Prostate gland (tissue), 2 donors: Measurements from ENCODE around the gene MCM7.

Experiments used
- POLR2A ChIP-seq: fragments of 450-650 bp; IDR thresholded peaks from one replicate; pipeline ENCODE4 v1.6.1; 2016; ENCODE audit warnings: antibody characterized with exemption, mild to moderate bottlenecking
- POLR2AphosphoS5 ChIP-seq: sonication (generic); formaldehyde crosslinking; IDR thresholded peaks from one replicate; pipeline ENCODE4 v1.6.1; 2017; ENCODE audit warnings: antibody characterized with exemption
- TF ChIP-seq, protein P1 (sequence below), 4 experiments: fragments of 200-600 bp in 2 of 4; fragments of 450-650 bp in 2 of 4; sonication (generic) in 2 of 4; IDR thresholded peaks; 1 replicate in 3 of 4; 2 replicates in 1 of 4; pipeline ENCODE4 v1.5.1; 2016 to 2019; ENCODE audit warnings: antibody characterized with exemption in 4 of 4, mild to moderate bottlenecking in 2 of 4, moderate library complexity in 2 of 4

DNA sequence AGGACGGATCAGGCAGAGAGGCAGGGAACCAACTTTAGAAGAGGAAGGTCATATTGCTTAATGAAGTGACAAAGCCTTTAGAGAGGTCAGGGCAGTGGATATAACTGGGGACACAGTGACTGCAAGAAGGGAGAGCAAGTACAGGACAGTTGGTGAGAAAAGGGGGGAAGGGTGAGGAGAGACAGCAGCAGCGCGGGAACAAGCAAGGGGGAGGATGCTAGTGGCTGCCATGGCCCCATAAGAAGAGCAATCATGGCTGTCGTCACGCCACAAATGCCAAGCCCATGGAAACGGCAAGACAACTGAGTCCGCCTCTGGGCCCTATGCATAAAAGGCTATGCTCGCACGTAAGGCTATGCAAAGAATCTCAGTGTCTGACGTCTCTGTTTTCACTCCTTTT, 28.7 kb downstream of the MCM7 start:
- TF ChIP-seq, protein P1, sequence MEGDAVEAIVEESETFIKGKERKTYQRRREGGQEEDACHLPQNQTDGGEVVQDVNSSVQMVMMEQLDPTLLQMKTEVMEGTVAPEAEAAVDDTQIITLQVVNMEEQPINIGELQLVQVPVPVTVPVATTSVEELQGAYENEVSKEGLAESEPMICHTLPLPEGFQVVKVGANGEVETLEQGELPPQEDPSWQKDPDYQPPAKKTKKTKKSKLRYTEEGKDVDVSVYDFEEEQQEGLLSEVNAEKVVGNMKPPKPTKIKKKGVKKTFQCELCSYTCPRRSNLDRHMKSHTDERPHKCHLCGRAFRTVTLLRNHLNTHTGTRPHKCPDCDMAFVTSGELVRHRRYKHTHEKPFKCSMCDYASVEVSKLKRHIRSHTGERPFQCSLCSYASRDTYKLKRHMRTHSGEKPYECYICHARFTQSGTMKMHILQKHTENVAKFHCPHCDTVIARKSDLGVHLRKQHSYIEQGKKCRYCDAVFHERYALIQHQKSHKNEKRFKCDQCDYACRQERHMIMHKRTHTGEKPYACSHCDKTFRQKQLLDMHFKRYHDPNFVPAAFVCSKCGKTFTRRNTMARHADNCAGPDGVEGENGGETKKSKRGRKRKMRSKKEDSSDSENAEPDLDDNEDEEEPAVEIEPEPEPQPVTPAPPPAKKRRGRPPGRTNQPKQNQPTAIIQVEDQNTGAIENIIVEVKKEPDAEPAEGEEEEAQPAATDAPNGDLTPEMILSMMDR (IDR thresholded peaks at IDR 0.05) = no peak
- TF ChIP-seq POLR2A (no peak), POLR2AphosphoS5 (no peak)
